GM12878 (cell line): Measurements from ENCODE around the gene PEAR1.

Experiments
- MTA2 ChIP-seq: fragments of 450-650 bp; IDR thresholded peaks from 2 replicates; pipeline ENCODE4 v1.6.1; 2016; ENCODE audit warnings: low read depth, mild to moderate bottlenecking, moderate library complexity
- NR2C2 ChIP-seq: IDR thresholded peaks from 2 replicates; pipeline ENCODE4 v1.6.1; 2011; ENCODE audit warnings: borderline replicate concordance, low read depth; ENCODE audit not compliant: control insufficient read depth, insufficient read length
- SRF ChIP-seq, 2 experiments: IDR thresholded peaks; 2 replicates each; pipeline ENCODE4 v1.6.1; 2011; ENCODE audit warnings: low read depth in 2 of 2, low read length in 2 of 2, mild to moderate bottlenecking in 1 of 2, moderate library complexity in 1 of 2
- WRNIP1 ChIP-seq: IDR thresholded peaks from 2 replicates; pipeline ENCODE4 v1.6.1; 2011; ENCODE audit warnings: low read depth, low read length, improper control_type of control experiment, borderline replicate concordance
- YY1 ChIP-seq: IDR thresholded peaks from 2 replicates; pipeline ENCODE4 v1.6.1; 2011; ENCODE audit warnings: low read depth, mild to moderate bottlenecking, low read length

GRCh38 chr1:156900896-156901589 lies 7.5 kb downstream of the PEAR1 start:
- no peak for TF ChIP-seq MTA2
- no peak for TF ChIP-seq WRNIP1
- TF ChIP-seq YY1: no peak
- no peak for TF ChIP-seq NR2C2
- no peak for TF ChIP-seq SRF (IDR thresholded peaks at IDR 0.05; ENCODE audit: low read depth in 2 of 2, low read length in 2 of 2)
